Caki2 (cell line): ENCODE results near the gene AKNA. TPM values are rescaled to one million over a fixed set of nuclear protein-coding genes. Genes with fewer than 3 reads are reported as not detected.

Experiments
- DNase-seq: peaks from one replicate; pipeline ENCODE4 v3.0.0-alpha.2; 2015; ENCODE audit warnings: low read depth
- in situ Hi-C: cut with HindIII; loops from 2 replicates; pipeline ENCODE4 v1.10.0; 2016; ENCODE audit warnings: low sequenced_read_pairs, low pct_unique_long_range_greater_than_20kb, mixed read lengths
- total RNA-seq: library from RNA; depleted of rRNA; stranded (reverse); fragments of >200 nt; shearing (Covaris generic); gene quantifications from 2 replicates; pipeline ENCODE4 v1.2.3, GENCODE V29; 2014; ENCODE audit warnings: low replicate concordance

AKNA gene
- total RNA-seq, 1 experiment from 2014 or later = 6.3 TPM

DNA sequence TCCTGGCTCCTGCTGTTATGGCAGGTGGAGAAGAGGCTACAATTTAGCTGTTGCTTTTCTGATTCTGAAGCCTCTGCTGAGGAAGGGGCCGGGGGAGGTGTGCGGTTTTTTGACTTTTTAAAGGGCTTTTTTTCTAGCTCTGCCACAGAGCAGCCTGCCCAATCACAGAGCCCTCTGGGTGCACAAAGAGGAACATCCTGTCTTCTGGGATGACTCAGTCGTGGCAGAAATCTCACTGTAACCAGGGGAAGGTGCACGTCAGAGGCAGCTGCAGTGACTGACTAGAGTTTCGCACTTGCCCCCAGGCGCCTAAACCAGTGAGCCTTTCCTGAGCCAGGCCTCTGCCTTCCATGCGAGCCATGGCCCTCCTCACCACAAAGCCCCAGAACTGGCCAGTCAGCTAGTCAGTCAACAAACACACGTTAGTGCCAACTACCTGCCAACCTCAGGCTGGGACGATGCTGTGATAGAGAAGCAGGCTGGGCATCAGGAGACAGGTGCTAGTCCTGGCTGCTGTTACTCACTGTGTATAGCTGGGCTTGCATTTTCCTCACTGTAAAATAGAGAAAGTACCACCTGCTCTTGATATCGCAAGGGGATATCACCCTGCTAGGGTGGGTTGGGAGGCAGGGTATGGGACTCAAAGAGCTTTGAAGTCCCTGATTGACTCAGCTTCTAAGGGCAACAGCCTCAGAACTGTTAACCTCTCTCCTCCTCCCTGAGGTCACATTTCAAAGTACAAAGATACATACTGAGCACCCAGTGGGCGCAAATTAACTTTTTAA is 2.2 kb downstream of the AKNA start:
- in situ Hi-C loops = no loop called here
- DNase-seq = peak; percentile 64

DNA sequence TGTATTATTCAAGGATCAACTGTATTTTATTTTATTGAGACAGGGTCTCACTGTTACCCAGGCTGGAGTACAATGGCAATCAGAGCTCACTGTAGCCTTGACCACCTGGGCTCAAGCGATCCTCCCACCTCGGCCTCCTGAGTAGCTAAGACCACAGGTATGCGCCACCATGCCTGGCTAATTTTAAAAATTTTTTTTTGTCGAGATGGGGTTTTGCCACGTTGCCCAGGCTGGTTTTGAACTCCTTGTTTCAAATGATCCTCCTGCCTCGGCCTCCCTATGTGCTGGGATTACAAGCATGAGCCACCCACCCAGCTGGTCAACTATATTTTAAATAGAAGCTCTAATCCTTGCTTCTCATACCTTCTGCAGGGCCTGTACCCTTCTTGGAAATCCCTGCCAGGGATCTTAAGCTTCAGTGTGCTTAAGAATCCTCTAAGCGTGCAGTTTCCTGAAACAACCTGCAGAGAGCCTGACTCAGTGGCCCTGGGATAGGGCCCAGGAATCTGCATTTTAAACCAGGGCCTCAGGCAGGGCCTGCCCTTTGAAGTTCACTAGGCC is 2.9 kb downstream of the AKNA start:
- no peak for DNase-seq
- in situ Hi-C loops = no loop called here

DNA sequence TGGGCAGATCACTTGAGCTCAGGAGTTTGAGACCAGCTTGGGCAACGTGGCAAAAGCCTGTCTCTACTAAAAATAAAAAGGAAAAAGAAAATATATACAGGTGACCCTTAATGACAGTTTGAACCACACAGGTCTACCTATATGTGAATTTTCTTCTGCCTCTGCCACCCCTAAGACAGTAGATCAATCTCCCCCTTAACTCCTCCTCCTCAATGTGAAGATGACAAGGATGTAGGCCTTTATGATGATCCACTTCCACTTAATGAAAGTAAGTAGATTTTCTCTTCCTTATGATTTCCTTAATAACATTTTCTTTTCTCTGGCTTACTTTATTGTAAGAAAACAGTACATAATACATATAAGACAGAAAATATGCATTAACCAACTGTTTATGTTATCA is 3.4 kb downstream of the AKNA start:
- no peak for DNase-seq
- in situ Hi-C loops = no loop called here

DNA sequence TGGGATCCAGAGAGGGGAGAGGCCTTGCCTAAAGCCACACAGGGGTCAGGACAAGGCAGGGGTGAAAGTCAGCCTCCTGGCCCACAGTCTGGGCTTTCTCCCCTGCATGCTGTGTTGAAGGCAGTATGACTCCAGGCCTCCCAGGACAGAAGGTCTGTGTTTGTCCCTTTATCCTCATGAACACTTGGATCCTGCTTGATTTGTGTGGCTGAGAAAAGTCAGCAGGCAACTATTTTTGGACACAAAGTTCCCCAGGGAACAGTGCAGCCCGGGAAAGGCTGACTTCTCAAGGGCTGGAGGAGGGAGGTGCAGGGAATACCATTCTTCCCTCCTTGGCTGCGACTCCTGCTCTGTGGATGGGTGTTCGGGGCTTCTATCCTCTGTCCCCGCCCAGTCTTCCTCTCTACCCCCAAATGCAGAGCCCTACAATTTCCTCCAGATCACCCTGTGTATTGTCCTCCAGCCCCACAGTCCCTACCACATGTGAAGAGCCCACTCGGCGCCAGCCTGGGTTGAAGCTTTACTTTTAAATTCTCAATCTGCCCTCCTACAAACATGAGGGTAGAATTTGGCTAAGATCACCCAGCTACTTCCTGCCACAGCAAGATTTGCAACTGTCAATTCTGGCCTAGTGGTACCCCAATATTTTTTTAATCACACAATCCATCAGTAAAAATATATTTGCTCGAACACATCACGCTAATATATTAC is 4.1 kb downstream of the AKNA start:
- in situ Hi-C loops = no loop called here
- no peak for DNase-seq

DNA sequence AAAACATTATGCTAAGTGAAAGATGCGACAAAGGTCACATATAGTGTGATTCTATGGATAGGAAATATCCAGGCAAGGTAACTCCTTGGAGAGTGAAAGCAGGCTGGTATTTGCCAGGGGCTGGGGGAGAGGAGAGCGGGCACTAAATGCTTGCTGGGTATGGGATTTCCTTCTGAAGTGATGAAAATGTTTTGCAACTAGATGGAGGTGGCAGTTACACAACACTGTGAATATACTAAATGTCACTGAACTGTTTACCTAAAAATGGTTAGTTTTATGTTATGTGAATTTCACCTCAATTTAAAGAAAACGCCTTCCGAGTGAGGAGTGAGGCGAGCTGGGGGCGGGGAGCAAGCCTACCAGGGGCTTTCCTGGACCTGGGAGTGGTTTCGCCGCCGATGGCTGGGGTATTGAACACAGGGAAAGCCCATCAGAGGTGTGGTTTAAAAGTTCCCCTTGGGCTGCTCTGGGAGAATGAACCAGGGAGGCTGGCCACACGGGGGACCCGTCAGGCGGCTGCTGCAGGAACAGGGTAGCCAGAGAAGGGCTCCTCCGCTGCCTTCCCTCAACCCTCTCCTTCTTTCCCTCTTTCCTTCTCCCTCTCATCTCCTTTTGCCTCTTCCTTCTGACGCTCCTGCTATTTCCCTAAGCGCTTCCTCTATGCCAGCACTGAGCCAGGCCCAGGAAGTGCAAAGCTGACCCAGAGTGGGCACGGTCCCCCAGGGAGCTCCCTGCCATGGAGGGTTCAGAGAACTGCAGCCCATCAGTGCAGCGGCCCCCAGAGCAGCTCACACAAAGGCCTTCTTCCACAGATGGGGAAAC is 4.9 kb downstream of the AKNA start:
- in situ Hi-C loops = no loop called here
- no peak for DNase-seq

DNA sequence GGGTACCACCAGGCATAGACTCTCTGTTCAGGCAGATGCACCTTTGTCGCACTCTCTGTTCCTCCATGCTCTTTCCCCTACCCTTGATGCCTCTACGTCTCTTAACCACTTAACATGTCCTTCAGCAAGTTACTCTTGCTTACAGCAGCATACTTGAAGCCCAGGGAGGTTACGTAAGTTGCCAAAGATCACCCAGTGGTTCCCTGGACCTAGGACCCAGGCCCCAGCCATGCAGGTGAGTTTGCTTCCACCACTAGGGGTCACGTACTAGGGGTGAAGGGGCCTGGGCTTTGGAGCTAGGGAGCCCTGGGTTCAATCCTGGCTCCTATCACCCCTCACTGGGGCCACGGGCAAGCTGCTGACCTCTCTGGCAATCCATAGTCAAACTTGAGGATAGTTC is 8.9 kb downstream of the AKNA start:
- DNase-seq = no peak
- in situ Hi-C loops = no loop called here

DNA sequence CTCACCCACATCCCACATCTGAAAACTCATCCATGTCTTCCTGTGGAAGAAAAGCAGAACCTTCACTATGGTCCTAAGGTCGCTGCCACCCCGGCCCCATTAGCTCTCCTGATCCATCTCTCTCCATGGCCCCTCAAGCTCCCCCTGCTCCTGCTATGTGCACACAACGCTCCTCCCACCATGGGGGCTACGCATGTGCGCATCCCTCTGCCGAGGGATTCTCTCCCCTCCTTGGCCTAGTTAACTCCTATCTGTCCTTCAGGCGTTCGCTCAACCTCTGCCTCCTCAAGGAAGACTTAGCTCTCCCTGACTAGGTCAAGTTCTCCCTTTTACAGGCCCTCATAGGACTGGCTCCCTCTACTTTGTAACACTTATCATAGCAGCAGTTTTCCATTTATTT is 9.8 kb downstream of the AKNA start:
- DNase-seq = no peak
- in situ Hi-C loops = no loop called here

DNA sequence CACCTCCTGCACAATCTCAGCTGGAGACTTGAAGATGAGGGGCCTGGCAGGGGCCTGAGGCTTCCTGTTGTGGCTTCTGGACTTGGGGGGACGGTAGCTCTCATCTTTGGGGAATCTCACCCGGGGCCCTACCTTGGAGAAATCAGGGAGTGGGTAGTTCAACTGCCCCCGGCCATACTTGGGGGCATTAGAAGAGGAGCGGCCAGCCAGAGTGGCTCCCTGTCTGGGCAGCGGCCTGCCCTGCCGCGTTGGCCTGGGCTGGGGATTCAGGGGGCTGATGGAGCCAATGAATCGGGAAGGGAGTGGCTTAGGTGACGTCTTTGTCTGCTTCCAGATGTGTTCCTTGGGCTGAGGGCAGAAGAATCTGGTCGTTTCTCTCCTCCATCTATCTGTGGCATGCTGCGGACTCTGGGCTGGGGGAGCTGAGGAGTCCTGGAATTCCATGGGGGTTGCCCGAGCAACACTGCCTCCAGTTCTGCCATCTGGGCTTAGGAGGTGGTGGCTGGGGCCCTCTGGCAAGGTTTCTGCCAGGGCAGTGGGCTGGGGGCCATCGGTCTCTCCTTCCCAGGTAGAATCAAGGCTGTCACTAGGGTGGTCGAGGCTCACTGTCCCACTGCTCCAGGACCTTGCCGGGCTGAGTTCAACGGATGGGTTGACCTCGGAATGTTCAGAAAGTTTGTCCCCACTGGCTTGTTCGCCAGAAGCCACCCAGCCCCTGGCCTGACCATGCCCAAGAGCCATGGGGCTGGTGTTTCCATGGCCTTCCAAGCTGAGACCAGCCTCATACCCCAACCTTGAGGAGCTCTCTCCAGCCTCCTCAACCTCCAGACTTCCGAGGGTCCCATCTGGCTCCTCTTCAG is 11.0 kb downstream of the AKNA start:
- DNase-seq = no peak
- in situ Hi-C loops = no loop called here

DNA sequence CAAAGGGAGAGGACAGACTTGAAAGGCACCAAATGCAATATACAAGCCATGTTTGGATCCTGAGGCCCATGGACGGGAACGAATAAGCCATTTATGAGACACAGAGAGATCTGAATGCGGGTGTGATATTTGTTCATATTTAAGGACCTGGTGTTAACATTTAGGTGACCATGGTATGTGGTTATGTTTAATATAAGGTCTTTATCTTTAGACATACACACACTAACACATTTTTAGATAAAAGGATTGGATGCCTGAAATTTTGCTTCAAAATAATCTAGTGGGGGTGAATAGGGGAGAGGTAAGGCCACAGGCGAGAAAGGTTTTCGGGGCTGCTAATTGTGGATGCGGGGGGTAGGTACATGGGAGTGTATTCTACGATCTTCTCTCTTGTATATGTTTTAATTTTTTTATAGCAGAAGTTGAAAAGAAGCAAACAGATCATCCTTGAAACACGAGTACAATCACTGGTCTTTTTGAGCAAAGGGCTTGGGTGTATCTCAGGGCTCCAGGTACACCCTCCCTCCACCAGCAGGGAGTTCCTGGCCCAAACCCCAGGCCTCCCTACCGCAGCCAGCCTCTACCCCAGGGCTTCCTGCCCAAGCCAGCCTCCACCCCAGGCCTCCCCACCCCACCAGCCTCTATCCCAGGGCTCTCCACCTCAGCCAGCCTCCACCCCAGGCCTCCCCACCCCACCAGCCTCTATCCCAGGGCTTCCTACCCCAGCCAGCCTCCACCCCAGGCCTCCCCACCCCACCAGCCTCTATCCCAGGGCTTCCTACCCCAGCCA is 12.2 kb downstream of the AKNA start:
- in situ Hi-C loops = no loop called here
- no peak for DNase-seq

DNA sequence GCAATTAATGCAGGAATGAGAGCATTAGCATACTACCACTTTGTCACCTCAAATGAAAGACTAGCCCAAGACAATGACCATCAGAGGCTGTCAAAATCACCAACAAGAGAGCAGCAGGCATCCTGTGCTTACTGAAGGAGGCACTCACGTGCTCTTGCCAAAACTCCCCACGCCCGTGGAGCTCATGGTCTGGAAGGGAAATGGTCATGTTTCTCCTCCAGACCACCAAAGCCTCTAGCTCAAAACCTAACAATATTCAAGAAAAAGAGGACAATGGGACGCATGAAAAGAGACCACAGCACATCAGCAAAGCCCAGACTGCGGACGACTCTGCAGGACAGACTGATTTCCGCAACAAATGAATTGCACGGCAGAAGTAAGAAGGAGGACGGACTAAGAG is 12.8 kb downstream of the AKNA start:
- no peak for DNase-seq
- in situ Hi-C loops = no loop called here

DNA sequence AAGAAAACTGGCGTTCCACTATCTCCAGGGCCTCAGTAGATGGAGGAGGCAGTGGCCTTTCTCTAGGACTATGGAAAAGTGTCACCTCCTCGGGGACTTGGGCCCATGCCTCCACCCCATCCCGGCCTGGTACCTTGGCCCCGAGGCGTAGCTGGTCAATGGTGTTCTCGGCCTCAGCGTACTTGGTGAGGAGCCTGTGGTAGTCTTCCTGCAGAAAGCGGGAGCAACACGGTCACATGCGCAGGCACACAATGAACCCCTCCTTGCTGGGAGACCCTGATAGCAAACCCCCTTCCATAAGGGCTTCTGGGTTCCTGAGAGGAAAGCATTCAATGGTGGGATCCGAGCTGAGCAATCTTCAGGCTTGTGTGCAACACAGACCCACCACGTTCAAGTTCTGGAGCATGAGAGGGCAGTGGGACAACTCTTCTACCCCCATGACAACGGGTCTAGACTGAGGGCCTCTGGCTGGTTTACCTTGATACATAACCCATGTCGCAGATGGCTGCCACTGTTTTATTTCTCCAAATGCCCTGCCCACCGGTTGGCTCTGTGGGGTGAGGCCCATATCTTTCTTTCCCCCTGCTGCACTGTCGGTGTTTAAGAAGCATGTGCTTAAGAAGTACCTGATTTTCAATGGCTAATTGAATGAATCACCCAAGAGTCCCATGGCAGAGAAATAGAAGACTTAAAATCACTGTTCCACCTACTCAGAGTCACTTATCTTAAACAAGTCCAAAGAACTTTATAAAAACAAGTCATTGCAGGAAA is 13.6 kb downstream of the AKNA start:
- DNase-seq = no peak
- in situ Hi-C loops = no loop called here

DNA sequence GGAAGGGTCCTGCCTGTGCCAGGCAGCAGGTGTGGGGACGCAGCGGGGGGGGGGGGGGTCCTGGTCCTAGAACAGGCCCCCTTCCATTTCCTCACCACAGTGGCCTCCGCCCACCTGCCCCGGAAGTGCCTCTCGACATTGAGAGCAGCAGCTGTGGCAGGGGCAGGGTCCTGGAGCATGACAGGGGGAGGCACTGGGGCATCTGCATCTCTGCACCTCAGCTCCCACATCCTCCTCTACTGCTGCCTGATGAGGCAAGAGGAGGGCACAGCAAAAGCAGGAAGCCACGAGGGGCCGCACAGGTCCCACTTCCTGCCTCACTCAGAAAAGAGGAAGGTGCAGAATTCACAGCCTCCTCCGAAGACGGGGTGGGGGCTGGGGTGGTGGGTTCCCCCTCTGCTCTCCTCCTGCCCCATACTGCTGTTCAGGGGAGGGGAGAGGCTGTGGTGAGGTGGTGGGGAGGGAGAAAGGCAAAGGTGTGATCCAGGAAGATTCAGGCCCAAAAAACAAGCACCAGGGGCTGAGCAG is 14.8 kb downstream of the AKNA start:
- in situ Hi-C loops = no loop called here
- no peak for DNase-seq

DNA sequence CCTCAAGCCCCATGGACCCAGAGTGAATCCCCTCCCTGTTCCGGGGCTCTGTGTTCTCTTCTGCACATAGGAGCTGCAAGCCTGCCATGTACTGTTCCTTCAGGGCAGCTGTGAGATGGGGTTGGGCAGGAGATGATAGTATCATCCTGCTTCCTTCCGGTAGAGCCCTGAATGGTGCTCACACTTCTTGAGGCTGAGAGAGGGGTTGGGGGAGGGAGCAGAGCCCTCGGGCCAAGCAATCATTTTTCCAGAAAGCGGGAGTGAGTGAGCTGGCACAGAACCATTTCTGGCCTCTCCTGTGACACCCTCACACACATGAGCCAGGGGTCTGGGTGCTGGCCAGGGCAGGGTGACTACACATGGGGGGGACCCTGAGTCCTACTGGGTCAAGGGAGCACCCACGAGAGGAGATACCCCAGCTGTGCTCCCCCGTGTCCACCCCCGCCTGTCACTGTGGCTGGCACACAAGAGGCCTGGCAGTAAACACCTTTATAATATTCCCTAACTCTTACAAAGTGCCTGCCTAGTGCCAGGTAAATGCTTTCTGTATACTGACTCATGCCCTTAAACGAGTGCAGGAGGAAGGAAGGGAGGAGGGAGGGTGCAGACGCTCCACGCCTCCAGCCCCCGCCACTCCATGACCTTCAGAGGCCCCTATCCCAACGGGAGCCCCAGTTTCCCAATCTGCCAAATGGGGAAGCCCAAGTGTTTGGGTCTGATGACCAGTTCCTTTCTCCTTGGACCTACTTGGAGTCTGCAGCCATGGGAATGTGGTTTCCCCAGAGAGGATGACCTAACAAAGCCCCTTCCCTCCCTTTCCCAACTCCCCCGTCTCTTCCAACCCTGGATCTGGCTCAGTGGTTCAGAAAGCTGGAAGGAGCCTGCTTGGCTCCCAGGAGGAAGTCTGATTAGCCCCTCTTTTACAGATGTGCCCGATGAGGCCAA is 15.5 kb downstream of the AKNA start:
- in situ Hi-C loops = no loop called here
- DNase-seq = peak; percentile 32

DNA sequence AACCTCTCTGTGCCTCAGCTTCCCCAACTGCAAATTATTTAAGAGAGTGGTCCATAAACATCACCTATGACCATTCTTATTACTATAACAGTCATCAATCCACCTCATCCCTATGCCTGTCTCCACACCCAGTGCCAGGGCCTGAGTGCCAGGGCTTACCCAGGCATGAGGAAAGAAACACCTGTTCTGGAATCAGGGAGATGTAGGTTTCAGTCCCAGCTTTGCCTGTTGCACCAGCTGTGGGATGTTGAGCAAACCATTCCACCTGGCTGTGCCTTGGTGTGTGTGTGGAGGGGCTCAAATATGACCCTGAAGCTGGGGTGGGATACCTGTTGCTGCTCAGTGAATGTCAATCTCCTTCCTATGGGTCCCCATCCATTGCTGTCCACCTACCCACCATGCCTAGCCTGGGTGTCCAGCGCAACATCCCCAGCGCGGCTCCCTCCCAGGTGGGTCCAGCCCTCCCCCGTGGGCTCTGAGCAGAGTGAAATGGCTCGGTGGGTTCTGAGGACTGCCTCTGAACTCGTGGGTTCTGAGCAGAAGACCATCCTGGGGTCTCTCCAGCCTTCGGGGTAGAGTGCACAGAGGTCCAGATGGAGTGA is 16.3 kb downstream of the AKNA start:
- DNase-seq = no peak
- in situ Hi-C loops = no loop called here

DNA sequence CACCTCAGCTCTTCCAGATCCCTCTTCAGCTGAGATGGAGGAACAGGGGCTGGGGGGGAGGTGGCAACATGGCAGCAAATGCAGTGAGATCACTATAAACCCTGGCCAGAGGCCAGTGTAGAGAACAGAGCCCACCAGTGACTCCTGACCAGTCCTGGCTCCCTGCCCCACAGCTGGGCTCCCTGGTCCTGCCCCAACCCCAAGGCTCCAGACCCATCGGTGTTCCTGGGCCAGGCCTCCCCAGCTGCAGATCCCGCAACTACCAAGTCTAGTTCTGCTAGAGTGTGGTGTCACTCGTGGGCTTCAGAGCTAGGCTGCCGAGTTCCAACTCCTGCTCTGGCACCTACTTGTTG is 16.8 kb downstream of the AKNA start:
- in situ Hi-C loops = no loop called here
- no peak for DNase-seq
